HG03103 (cell line): Measurements from ENCODE around the gene MGRN1.

Experiments used
- ATAC-seq: cut with Tn5 transposase; IDR thresholded peaks from one replicate; pipeline ENCODE4 v1.9.1; 2021; ENCODE audit warnings: low read depth; ENCODE audit not compliant: unreplicated experiment

MGRN1 gene

GRCh38 chr16:4695473-4696171 is 71.0 kb downstream of the MGRN1 start:
- no peak for ATAC-seq

GRCh38 chr16:4696172-4696904 is 71.7 kb downstream of the MGRN1 start:
- ATAC-seq, result no peak

- ATAC-seq, result no peak
These were observed 72.5 kb downstream of the MGRN1 start for GRCh38 chr16:4696905-4697847.

GRCh38 chr16:4697848-4698291 is 73.2 kb downstream of the MGRN1 start:
- ATAC-seq, result no peak

- ATAC-seq, result no peak
These were observed 73.9 kb downstream of the MGRN1 start for GRCh38 chr16:4698321-4699045.

- no peak for ATAC-seq
These were observed 74.5 kb downstream of the MGRN1 start for GRCh38 chr16:4699046-4699556.

- ATAC-seq, result no peak
These were observed 75.9 kb downstream of the MGRN1 start for GRCh38 chr16:4700380-4700996.

- no peak for ATAC-seq
These were observed 76.5 kb downstream of the MGRN1 start for GRCh38 chr16:4700997-4701743.

- ATAC-seq, result no peak
These were observed 77.3 kb downstream of the MGRN1 start for GRCh38 chr16:4701791-4702465.

- ATAC-seq, result no peak
These were observed 77.8 kb downstream of the MGRN1 start for GRCh38 chr16:4702466-4702808.

GRCh38 chr16:4703906-4704305 is 79.3 kb downstream of the MGRN1 start:
- no peak for ATAC-seq

GRCh38 chr16:4704491-4704890 is 79.9 kb downstream of the MGRN1 start:
- no peak for ATAC-seq

GRCh38 chr16:4704913-4705312 is 80.3 kb downstream of the MGRN1 start:
- no peak for ATAC-seq

- no peak for ATAC-seq
These were observed 82.2 kb downstream of the MGRN1 start for GRCh38 chr16:4706871-4707270.

- ATAC-seq, result no peak
These were observed 84.9 kb downstream of the MGRN1 start for GRCh38 chr16:4709481-4709880.

GRCh38 chr16:4713663-4714501 is 89.3 kb downstream of the MGRN1 start:
- no peak for ATAC-seq

GRCh38 chr16:4714996-4715395 is 90.4 kb downstream of the MGRN1 start:
- ATAC-seq, result no peak

- ATAC-seq, result no peak
These were observed 93.8 kb downstream of the MGRN1 start for GRCh38 chr16:4718466-4718865.
